ENCODE data around the gene SPATA32.

DNA sequence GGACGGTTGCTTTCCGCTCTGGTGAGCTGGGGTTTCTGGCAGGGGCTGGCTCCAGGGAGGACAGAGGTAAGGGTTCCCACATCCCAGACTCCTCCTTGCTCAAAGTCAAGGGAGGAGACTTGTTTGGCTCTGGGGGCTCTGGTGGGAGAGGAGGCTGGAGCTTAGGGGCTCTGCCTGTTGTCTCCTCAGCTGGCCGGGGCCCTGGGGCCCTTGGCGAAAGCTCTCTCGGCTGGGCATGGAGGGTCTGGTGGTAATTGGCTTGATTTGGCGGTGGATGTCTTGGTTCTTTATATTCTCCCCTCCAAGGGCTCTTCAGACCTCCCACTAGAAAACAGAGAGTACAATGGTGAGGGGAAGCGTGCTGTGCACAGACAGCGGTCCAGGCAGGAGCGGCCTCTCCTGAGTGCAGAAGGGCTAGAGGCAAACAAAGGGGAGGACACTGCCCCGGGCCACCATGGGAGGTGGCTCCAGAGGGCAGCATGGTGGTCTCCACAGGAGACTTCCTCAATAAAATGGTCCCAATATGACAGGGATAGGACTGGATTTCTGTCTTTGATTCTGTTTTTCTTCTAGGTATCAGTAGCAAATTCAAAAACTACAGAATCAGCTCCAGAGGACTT is 5.7 kb upstream of the SPATA32 start:
- TF ChIP-seq, protein P1, sequence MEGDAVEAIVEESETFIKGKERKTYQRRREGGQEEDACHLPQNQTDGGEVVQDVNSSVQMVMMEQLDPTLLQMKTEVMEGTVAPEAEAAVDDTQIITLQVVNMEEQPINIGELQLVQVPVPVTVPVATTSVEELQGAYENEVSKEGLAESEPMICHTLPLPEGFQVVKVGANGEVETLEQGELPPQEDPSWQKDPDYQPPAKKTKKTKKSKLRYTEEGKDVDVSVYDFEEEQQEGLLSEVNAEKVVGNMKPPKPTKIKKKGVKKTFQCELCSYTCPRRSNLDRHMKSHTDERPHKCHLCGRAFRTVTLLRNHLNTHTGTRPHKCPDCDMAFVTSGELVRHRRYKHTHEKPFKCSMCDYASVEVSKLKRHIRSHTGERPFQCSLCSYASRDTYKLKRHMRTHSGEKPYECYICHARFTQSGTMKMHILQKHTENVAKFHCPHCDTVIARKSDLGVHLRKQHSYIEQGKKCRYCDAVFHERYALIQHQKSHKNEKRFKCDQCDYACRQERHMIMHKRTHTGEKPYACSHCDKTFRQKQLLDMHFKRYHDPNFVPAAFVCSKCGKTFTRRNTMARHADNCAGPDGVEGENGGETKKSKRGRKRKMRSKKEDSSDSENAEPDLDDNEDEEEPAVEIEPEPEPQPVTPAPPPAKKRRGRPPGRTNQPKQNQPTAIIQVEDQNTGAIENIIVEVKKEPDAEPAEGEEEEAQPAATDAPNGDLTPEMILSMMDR (IDR thresholded peaks at IDR 0.05), result no peak
- no peak for TF ChIP-seq POLR2A (IDR thresholded peaks at IDR 0.05)
